M059J (cell line): ENCODE results near the gene RMC1. TPM values are rescaled to one million over a fixed set of nuclear protein-coding genes. Genes with fewer than 3 reads are reported as not detected.
A peak's percentile ranks its signal among the peaks of the same experiment; 100 is the strongest.
"Not testable (repeated sequence)": the region's sequence is repeated elsewhere in the genome, so short reads cannot be mapped to it uniquely, and the experiment has no call there.

ENCODE experiments used
- DNase-seq: peaks from one replicate; pipeline ENCODE4 v3.0.0-alpha.2; 2012; ENCODE audit warnings: low read depth
- total RNA-seq: library from RNA; depleted of rRNA; stranded (reverse); fragments of >200 nt; shearing (Covaris generic); gene quantifications from 2 replicates; pipeline ENCODE4 v1.2.3, GENCODE V29; 2014; rRNA removed

Gene RMC1
- 39.1 and 44.7 TPM in 2 replicates for total RNA-seq

GRCh38 chr18:23503038-23503962 is at the start of gene RMC1:
RMC1 (plus strand) TSS chr18:23503511; CDS start chr18:23503619, 108 bp downstream.
- peak; percentile 87 for DNase-seq

DNA sequence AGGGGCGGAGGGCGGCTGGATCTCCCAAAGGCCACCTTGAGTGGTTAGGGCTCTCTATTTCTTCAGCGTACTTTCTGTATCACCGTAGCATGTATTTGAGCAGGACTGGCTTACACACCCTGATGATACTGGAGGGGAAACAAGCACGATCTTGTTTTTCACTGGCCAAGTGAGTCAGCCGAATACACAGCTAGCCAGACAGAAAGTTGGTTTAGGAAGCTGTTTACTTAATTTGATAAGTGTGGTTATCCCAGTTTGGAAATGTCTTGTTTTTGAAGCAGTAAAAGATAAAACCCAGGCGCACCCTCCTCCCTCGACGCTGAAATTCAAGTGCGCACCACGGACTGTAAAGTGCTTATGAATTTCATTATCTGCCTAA is 49.6 kb upstream of the RMC1 start:
- peak; percentile 69 for DNase-seq

- no peak for DNase-seq
Observed at GRCh38 chr18:23456835-23457234, 46.5 kb upstream of the RMC1 start.

DNA sequence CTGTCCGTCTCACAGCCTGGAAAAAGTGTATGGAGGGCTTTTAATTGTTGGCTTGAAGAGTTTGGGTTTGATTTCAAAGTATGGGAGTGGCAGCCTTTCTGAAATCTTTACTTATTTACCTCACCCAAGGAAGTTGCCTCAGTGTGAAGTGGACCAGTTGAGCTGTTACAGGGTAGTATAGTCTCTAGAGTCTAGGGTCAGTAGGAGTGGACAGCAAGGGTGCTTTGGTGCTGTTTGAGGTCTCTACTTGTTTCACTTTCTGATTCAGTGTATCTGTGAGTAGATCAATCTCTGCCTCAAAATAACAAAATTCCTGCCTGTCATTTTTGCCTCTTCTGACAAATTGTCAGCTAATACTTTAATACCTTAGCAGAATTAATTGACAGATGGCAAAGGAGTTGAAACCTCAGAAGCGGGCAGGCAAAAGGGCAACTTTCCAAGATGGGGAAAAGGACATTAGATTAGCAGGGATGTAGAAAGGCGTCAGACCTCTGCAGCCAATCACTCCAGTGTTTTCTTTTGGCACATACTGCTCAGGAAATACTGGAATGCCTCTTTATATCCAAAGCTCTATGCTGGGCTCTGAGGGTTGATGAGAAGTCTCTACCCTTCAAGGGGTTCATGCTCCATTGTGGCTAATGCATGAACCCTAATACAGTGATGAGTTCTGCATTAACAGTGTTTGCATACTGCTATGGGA is 44.3 kb upstream of the RMC1 start:
- no peak for DNase-seq

- DNase-seq, result no peak
Observed at GRCh38 chr18:23459530-23459921, 43.8 kb upstream of the RMC1 start.

- no peak for DNase-seq
Observed at GRCh38 chr18:23460285-23461273, 42.7 kb upstream of the RMC1 start.

DNA sequence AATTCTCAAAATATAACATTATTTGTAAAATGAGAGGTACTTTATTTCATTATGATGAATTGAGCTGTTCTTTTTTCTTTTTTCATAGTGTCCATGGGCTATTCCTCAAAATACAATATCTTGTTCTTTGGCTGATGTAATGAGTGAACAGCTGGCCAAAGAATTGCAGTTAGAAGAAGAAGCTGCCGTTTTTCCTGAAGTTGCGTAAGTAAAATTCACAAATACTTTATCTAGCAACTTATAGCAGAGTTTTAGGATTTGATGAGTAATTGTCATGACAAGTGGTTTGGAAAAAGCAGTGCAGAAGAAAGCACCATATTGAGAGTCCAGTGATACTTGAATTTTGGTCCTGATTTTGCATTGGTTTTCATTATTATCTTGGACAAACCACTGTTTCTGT is 40.4 kb upstream of the RMC1 start:
- no peak for DNase-seq

GRCh38 chr18:23468753-23469459 is 34.4 kb upstream of the RMC1 start:
- DNase-seq, result no peak

DNA sequence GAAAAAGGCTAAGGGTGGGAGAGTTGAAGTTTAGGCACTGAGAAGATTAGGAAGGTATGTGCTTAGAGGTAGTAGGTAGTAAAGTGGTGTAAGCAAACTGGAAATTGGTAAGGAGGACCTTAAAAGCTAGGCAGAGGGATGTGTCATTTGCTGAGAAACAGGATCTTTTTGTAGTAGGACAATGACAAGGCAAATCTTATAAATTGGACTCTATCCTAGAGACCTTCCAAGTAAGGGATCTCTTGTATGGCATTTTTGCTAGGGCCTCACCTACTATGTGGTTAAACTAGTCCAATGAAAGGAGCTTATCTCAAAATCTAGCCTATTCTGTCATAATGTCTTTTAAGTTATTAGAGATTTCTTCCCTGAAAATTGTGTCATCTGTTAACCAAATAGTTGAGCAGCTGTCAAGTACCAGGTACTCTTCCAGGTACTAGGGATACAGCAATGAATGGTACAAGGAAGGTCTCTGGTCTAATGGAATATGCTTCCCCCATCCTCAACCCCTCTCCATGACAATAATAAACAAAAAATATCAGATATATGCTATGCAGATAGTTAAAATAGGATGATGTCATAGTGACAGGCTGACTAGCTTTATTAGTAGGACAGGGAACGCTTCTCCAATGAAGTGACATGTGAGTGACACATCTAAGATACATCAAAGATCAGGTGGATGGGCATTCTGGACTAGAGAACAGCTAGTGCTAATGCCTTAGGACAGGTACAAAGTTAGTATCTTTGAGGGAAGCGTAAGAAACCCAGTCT is 32.5 kb upstream of the RMC1 start:
- DNase-seq, result no peak

GRCh38 chr18:23471486-23471885 is 31.8 kb upstream of the RMC1 start:
- no peak for DNase-seq

DNA sequence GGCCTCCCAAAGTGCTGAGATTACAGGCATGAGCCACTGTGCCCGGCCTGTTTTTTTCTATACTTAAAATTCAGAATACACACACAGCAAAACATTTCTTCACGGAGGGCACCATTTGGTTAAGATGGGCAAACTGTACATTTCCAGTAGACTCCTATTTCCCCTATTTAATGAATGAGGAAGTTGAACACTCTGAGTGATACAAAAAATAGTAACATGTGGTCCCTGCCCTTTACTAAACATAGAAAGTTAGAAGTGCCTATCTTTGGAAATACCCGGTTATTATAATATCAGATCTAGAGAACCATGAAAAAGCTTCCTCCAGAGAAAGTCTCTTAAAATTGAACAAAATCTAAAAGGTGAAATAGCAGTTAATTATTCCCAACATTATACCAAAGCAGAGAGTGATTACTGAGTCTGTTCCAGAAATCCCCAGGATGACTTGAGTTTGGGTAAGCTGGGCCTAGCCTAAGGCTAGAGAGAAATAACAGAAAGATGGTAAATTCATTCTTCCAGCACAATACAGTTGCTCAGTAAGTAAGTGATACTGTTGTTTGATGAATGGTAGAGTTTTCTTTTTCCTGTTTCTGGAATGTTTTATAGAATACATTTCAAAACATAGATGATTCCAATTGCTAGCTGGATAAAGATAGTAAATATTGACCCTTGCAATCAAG is 23.3 kb upstream of the RMC1 start:
- no peak for DNase-seq

DNA sequence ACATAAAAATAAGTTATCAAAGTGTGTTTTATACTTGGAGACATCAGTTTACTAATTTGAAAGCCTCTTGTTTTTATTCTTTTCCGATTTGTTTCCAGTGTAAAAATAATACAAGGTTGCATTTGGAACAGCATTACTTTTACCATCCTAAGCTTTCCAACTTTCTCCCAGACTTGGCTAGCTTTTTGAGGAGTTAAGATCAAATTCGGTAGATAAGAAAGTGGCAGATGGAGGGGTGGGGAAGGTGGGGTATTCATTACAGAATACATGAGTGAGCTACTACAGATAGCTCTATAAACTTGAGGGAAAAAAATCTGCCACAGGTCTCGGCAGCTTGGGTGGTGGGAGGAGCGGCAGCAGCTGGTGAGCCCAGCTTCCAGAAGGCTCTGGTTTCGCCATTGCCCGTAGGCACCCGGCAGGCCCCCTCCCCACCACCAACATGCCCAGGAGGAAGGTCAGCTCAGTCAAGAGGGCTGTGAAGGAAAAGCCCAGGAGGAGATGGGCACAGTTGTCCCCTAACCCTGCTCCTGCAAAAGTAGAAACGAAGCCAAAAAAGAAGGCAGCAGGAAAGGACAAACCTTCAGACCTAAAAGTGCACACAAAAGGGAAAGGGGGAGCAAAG is 18.6 kb upstream of the RMC1 start:
- no peak for DNase-seq

- DNase-seq, result no peak
Observed at GRCh38 chr18:23485386-23485785, 17.9 kb upstream of the RMC1 start.

DNA sequence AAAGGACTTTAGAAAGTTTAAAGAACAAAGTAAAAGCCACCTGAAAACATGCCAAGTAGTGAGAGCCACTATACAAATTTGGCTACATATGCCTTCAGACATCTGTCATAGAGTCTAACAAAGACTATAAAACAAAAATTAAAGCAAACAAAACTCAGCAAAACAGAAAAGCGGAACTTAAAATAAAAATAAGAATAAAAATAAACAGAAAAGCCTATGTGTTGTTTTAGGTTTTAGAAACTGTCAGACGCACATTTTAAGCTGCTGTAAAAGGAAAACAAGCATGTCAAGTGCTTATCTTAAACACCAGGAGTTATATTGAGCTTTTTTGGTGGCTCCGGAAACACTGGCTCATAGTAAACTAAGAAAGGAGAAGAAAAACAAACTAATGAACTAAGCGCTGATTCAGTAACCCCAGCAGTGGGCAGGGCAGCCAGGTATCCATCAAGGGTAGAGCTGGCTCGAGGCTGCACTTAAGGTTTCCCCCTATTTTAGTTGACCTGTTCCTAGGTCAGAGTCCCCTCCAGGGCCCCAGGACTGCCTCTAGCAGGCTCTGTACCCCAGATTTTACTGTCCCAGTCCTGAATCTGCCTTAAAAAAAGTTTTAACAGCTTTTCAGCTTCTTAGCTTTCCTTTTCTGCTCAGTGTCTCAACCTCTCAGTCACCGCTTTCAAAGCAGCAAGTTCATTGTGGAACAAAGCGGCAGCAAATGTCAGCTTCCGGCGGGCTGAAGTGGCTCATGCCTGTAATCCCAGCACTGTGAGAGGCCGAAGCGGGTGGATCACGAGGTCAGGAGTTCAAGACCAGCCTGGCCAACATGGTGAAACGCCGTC is 15.4 kb upstream of the RMC1 start:
- DNase-seq, result peak; percentile 70

GRCh38 chr18:23489586-23489985 is 13.7 kb upstream of the RMC1 start:
- DNase-seq, result not testable (repeated sequence)

GRCh38 chr18:23493654-23494053 is 9.7 kb upstream of the RMC1 start:
- no peak for DNase-seq

- no peak for DNase-seq
Observed at GRCh38 chr18:23494992-23495391, 8.3 kb upstream of the RMC1 start.

DNA sequence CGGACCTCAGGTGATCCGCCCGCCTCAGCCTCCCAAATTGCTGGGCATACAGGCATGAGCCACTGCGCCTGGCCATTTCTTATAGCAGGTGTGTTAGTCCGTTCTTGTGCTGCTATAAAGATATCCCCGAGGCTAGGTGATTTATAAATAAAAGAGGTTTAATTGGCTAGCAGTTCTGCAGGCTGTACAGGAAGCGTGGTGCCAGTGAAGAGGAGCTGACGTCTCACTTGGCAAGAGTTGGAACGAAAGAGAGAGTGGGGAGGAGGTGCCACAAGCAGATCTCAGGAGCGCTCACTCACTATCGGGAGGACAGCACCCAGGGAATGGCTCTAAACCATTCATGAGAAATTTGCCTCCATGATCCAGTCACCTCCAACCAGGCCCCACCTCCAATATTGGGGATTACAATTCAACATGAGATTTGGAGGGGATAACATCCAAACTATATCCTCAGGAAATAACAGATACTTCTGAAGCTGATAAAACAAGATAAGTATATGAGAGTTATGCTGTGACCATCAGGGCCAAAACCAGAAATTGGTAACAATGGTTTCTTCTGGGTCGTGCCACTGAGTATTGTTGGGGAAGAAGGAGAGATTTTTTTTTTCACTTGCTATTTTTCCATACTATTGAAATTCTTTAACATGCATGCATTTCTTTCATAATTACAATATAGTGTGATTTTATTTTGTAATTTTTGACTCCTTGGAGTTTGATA is 7.4 kb upstream of the RMC1 start:
- no peak for DNase-seq
